DND-41 (cell line): ENCODE measurements around the gene NCSTN.
A peak's percentile ranks its signal among the peaks of the same experiment; 100 is the strongest.

ENCODE experiments used
- ATAC-seq: fragments of 200-7000 bp; cut with Tn5 transposase; 3 replicates; pipeline ENCODE4 v1.9.1; 2021; ENCODE audit warnings: low read depth; ENCODE audit not compliant: insufficient read depth
- DNase-seq: peaks from one replicate; pipeline ENCODE4 v3.0.0-alpha.2; 2020
- H2AFZ ChIP-seq: 2 replicates; pipeline ENCODE4 v1.6.0; 2012; ENCODE audit warnings: low read depth, low read length
- H3K27ac ChIP-seq: 2 replicates; pipeline ENCODE4 v1.5.1; 2012; ENCODE audit warnings: low read length, inconsistent platforms
- H3K27me3 ChIP-seq: fragments of 200-600 bp; sonication (generic); 2 replicates; pipeline ENCODE4 v1.6.0; 2012; ENCODE audit warnings: low read length, mild to moderate bottlenecking, inconsistent platforms; ENCODE audit not compliant: insufficient read depth, poor library complexity
- H3K36me3 ChIP-seq: 2 replicates; pipeline ENCODE4 v1.5.1; 2012; ENCODE audit warnings: low read length, inconsistent platforms; ENCODE audit not compliant: insufficient read depth
- H3K4me1 ChIP-seq: 2 replicates; pipeline ENCODE4 v1.5.1; 2012; ENCODE audit warnings: mild to moderate bottlenecking, low read length; ENCODE audit not compliant: insufficient read depth
- H3K4me2 ChIP-seq: 2 replicates; pipeline ENCODE4 v1.6.0; 2012; ENCODE audit warnings: mild to moderate bottlenecking, moderate library complexity, low read length, inconsistent platforms; ENCODE audit not compliant: insufficient read depth
- H3K4me3 ChIP-seq, 2 experiments: fragments of 200-600 bp in 1 of 2; shearing (Covaris generic) in 1 of 2; 2 replicates each; pipeline ENCODE4 v1.5.1; 2012 to 2016; ENCODE audit warnings: inconsistent platforms in 2 of 2, low read length in 2 of 2, mild to moderate bottlenecking in 2 of 2, low read depth in 1 of 2, moderate library complexity in 1 of 2
- H3K79me2 ChIP-seq: 2 replicates; pipeline ENCODE4 v1.6.0; 2012; ENCODE audit warnings: low read length, inconsistent platforms; ENCODE audit not compliant: insufficient read depth
- H3K9ac ChIP-seq: 2 replicates; pipeline ENCODE4 v1.6.0; 2012; ENCODE audit warnings: low read depth, mild to moderate bottlenecking, inconsistent platforms, low read length, moderate library complexity
- H3K9me3 ChIP-seq: 2 replicates; pipeline ENCODE4 v1.5.1; 2012; ENCODE audit warnings: low read length, moderate library complexity, mild to moderate bottlenecking, inconsistent platforms; ENCODE audit not compliant: insufficient read depth, severe bottlenecking
- H4K20me1 ChIP-seq: 2 replicates; pipeline ENCODE4 v1.6.0; 2012; ENCODE audit warnings: low read length; ENCODE audit not compliant: insufficient read depth
- EZH2 ChIP-seq: IDR thresholded peaks from 3 replicates; pipeline ENCODE4 v1.6.1; 2012; ENCODE audit warnings: borderline replicate concordance, low read depth, mild to moderate bottlenecking, moderate library complexity, low read length, inconsistent platforms; ENCODE audit not compliant: severe bottlenecking
- TF ChIP-seq, protein P1 (sequence below): IDR thresholded peaks from 2 replicates; pipeline ENCODE4 v1.5.1; 2012; ENCODE audit warnings: borderline replicate concordance, low read length, moderate library complexity, mild to moderate bottlenecking; ENCODE audit not compliant: poor library complexity, severe bottlenecking; ENCODE audit errors: extremely low read depth

The NCSTN gene

DNA sequence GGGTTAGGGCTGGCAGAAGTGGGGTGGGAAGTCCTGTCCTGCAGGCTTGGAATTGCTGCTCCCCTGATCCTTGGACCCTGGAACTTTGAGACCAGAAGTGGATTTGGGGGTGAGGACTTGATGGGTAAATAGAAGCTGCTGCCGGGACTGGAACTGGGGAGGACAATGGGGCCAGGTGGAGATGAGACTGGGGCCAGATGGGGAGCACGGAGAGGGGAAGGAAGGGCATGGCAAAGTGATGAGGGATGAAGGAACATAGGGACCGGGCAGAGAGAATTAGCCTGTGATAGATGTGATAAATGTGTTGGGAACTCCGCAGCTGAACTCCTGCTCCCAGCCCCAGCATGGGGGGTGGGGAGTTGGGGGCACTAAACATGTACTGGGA lies 24.3 kb downstream of the NCSTN start:
- H3K4me1 ChIP-seq, result no peaks in the 10 kb centered on the region
- H3K9me3 ChIP-seq, result no peaks in the 10 kb centered on the region
- no peaks in the 10 kb centered on the region for H3K36me3 ChIP-seq
- peaks cover 4% of the 10 kb centered on the region for H3K27me3 ChIP-seq
- TF ChIP-seq EZH2, result no peak
- TF ChIP-seq, protein P1, sequence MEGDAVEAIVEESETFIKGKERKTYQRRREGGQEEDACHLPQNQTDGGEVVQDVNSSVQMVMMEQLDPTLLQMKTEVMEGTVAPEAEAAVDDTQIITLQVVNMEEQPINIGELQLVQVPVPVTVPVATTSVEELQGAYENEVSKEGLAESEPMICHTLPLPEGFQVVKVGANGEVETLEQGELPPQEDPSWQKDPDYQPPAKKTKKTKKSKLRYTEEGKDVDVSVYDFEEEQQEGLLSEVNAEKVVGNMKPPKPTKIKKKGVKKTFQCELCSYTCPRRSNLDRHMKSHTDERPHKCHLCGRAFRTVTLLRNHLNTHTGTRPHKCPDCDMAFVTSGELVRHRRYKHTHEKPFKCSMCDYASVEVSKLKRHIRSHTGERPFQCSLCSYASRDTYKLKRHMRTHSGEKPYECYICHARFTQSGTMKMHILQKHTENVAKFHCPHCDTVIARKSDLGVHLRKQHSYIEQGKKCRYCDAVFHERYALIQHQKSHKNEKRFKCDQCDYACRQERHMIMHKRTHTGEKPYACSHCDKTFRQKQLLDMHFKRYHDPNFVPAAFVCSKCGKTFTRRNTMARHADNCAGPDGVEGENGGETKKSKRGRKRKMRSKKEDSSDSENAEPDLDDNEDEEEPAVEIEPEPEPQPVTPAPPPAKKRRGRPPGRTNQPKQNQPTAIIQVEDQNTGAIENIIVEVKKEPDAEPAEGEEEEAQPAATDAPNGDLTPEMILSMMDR, result no peak
- no peaks in the 10 kb centered on the region for H4K20me1 ChIP-seq
- no peak overlapping the region for H3K27ac ChIP-seq
- H2AFZ ChIP-seq, result no peak overlapping the region
- no peak overlapping the region for H3K4me3 ChIP-seq
- H3K9ac ChIP-seq, result no peak overlapping the region
- no peak for DNase-seq
- no peak overlapping the region for H3K4me2 ChIP-seq
- no peaks in the 10 kb centered on the region for H3K79me2 ChIP-seq
- no peak for ATAC-seq

DNA sequence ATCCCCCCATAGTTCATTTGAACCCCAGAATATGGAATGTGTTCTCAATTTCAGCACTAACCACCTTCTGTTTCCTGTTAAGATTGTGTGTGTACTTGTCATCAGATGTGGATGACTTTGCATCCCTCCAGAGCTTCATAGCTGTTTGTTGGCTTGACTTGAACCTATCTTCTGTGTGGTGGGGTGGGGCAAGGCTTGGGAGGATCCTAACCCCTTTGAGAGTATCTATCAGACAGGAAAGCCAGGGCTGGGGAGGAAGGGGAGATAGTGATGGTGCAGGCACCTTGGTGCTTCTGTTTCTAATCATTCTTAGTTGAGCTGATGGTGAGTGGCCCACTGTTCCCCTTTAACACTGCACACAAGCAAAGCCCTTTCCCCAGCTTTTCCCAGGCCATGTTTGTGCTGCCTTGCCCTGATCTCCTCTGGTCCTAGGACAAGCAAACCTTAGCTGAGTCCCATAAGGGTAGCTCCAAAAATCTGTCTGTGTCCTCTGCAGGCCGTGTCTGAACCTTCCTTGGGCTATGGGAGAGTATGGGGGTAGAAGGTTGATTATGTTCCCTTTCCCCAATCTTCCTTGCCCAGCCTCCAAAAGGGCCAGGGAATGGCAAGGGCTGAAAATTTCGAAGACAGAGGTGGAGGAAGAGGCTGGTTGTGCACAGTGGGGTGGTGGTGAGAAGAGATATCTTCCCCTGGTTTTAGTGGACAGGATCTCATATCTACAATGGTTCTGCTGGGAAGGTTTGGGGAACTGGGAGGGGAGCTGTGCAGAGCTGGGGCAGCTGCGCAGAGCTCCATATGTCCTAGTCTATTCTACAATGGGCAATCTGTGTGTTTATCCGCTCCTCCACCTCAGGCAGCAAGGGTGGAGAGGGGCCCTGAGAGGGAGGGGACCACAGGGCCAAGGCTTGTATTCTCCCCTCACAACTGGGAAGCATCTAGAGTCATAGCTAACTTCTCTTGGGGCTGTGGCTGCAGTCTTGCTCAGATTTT lies 25.0 kb downstream of the NCSTN start:
- Histone ChIP-seq H4K20me1 (no peaks in the 10 kb centered on the region), H3K27me3 (peaks cover 4% of the 10 kb centered on the region), H3K4me1 (no peaks in the 10 kb centered on the region), H2AFZ (no peak overlapping the region), H3K27ac (no peak overlapping the region), H3K9me3 (no peaks in the 10 kb centered on the region), H3K79me2 (no peaks in the 10 kb centered on the region), H3K4me3 (no peak overlapping the region), H3K4me2 (no peak overlapping the region), H3K36me3 (no peaks in the 10 kb centered on the region), H3K9ac (no peak overlapping the region)
- TF ChIP-seq, protein P1, result no peak
- no peak for TF ChIP-seq EZH2
- DNase-seq, result no peak
- peak; percentile 42; the same call in 2 of the 3 replicates for ATAC-seq

DNA sequence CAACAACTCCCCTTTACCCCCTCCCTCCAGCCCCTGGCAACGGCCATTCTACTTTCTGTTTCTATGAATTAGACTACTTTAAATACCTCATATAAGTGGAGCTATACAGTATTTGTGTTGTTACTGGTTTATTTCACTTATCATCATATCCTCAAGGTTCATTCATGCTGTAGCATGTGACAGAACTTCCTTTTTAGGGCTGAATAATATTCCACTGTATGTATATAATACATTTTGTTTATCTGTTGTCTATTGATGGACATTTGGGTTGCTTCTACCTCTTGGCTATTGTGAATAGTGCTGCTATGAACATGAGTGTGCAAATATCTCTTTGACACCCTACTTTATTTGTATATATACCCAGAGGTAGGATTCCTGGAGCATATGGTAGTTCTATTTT lies 25.9 kb downstream of the NCSTN start:
- Histone ChIP-seq H3K79me2 (no peaks in the 10 kb centered on the region), H3K27ac (no peak overlapping the region), H4K20me1 (no peaks in the 10 kb centered on the region), H3K4me1 (no peaks in the 10 kb centered on the region), H3K9ac (no peak overlapping the region), H3K36me3 (no peaks in the 10 kb centered on the region), H3K27me3 (peaks cover 4% of the 10 kb centered on the region), H3K4me3 (no peak overlapping the region), H2AFZ (no peak overlapping the region), H3K4me2 (no peak overlapping the region), H3K9me3 (no peaks in the 10 kb centered on the region)
- ATAC-seq, result no peak
- TF ChIP-seq, protein P1, result no peak
- TF ChIP-seq EZH2, result no peak
- DNase-seq, result no peak
